HTERT RPE-1 (cell line): ENCODE measurements around the gene UBE2L3.
"Not testable (repeated sequence)": the region's sequence is repeated elsewhere in the genome, so short reads cannot be mapped to it uniquely, and the experiment has no call there.

Source experiments
- in situ Hi-C: fragments of 300-500 bp; cut with MboI; formaldehyde crosslinking; loops from 4 replicates; pipeline ENCODE4 v1.14.3; 2020; ENCODE audit warnings: low sequenced_read_pairs

The UBE2L3 gene

DNA sequence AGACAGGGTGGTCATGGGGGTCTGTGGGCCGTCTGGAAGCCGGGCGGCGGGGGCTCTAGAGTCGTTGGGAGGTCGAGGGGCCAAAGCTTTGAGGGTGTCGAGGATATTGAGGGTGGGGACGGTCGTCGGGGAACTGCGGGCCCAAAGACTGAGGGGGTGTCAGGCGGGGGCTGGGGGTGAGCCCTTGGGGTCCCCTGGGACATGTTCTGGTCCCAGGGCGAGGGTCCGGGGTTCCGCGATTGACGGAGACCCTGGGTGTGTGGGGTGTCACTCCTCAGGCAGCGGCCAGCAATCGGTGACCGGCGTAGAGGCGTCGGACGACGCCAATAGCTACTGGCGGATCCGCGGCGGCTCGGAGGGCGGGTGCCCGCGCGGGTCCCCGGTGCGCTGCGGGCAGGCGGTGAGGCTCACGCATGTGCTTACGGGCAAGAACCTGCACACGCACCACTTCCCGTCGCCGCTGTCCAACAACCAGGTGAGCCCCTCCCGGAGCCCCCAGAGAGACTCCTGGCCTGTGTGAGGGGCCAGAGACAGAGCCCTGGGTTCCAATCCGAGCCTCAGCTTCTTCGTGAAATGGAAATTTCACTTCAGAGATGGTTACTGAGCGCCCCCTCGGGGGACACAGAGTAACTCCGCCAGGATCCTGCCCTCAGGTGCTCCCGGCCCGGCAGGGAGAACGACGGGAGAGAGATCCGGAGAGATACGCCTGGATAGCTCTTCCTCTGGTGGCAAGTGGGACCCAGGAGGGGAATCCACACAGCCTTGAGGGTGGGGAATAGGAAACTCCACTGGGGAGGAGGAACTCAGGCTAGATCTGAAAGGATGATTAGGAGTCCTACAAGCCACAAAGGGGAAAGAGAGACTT, 75.3 kb downstream of the UBE2L3 start:
- in situ Hi-C loops, result no loop called here

DNA sequence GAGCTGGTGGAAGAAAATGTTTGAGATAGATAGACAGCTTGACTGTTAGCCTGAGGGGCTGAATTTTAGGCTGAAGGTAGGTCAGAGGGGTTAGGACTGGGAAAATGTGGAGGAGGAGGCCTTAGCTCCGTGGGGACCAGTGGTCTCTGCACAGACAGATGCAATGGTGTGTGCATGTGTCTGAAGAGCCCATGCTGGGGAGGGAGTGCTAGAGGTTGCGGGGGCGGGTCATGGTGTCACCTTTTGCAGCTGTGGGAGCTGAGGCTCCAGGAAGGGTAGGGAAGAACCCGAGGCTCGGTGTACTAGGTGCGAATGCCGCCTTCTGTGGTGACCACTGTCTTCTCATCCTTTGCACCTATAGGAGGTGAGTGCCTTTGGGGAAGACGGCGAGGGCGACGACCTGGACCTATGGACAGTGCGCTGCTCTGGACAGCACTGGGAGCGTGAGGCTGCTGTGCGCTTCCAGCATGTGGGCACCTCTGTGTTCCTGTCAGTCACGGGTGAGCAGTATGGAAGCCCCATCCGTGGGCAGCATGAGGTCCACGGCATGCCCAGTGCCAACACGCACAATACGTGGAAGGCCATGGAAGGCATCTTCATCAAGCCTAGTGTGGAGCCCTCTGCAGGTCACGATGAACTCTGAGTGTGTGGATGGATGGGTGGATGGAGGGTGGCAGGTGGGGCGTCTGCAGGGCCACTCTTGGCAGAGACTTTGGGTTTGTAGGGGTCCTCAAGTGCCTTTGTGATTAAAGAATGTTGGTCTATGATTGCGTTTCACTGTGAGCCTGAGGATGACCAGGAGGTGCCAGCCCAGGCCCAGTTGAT, 76.2 kb downstream of the UBE2L3 start:
- in situ Hi-C loops, result no loop called here

DNA sequence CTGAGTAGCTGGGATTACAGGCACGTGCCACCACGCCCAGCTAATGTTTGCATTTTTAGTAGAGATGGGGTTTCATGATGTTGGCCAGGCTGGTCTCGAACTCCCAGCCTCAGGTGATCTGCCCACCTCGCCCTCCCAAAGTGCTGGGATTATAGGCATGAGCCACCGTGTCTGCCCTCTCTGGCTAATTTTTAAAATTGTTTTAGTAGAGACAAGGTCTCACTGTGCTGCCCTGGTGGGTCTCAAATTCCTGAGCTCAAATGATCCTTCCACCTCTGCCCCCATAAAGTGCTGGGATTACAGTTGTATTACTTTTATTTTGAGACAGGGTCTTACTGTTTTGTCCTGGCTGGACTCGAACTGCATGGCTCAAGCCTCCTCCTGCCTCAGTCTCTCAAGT, 78.0 kb downstream of the UBE2L3 start:
- in situ Hi-C loops, result not testable (repeated sequence)

DNA sequence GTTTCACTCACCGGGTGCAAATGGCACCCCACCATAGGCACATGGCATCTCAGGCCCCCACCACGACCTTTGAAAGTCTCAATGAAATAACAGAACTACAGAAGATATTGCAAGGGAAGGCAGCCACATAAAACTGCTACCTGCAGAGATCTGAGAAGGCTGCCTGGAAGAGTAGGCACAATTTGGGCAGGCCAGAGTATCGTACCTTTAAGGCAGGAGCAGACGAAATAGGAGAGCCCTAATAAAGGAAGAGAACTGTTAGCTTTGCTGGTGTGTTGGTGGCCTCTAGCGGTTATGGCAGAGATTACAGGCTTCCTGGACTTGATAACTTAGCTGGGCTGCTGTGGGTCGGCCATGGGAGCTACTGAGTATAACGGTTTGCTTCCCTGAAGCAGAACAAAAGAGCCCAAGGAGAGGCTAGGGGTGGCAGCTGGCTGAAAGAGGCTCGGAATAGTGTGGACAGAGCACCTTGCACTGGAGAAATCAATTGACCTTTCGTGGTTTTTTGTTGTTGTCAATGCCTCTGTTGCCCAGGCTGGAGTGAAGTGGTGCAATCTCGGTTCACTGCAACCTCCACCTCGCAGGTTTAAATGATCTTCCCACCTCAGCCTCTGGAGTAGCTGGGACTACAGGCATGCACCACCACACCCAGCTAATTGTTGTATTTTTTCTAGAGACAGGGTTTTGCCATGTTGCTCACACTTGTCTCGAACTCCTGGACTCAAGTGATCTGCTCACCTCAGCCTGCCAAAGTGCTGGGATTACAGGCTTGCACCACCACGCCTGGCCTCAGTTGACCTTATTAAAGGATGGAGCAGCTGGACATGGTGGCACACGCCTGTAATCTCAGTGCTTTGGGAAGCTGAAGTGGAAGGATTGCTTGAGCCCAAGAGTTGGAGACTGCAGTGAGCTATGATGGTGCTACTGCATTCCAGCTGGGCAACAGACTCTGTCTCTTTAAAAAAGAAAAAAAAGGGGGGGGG, 79.4 kb downstream of the UBE2L3 start:
- in situ Hi-C loops, result no loop called here

DNA sequence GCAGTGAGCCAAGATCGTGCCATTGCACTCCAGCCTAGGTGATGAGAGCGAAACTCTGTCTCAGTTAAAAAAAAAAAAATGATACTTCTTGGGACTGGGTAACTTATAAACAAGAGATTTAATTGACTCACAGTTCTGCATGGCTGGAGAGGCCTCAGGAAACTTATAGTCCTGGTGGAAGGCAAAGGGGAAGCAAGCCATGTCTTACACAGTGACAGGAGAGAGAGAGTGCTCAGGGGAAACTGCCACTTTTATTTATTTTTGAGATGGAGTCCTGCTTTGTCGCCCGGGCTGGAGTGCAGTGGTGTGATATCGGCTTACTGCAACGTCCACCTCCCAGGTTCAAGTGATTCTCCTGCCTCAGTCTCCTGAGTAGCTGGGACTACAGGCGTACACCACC, 82.8 kb downstream of the UBE2L3 start:
- in situ Hi-C loops, result no loop called here

DNA sequence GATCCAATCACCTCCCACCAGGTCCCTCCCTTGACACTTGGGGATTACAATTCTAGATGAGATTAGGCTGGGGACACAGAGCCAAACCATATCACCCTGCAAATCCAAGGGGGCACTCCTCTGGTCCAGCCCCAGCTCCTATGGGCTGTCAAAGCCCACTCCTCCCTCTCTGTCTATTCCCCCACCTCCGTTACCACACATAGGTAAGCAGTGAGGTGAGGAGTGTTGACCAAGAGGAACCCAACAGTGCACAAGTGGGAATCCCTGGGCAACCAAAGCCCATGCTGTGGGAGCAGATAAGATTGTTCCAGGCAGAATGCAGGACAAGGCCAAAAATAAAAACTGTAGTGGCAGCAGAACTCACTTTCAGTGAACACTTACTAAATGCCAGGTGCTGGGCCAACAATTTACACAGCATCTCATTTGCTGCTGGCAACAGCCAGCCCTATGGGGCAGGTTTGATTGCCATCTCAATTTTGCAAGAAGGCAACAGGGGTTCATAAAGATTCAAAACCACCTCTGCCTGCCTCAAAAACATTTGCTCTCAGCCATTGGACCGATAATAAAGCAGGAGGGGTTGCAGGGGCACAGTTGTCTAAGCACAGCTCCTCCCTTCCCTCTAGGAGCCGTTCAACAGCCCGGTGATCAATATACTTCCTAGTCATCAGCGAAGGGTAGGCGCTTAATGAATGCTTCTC, 83.5 kb downstream of the UBE2L3 start:
- in situ Hi-C loops, result no loop called here

DNA sequence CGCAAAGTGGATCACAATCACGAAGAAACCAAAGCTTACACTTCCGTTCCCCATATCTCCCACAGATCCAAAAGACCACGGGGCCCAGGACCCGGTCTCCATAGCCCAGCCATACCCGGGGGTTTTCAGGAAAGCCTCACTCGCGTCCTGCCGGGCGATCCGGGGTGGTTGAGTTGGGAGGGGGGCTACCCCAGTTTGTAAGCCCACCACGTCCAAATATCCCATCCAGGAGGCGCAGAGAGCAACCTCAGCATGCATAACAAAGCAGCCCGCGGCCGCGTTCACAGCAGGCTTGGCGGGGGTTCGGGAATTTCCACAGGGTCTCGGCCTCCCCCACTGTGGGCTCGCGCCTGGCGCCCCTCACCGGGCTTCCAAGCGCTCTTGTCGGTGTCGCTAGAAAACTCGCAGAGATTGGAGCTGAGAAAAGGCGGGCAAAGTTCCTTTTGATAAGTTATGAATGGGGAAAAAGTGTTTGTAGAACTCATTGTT, 84.1 kb downstream of the UBE2L3 start:
- in situ Hi-C loops, result no loop called here

DNA sequence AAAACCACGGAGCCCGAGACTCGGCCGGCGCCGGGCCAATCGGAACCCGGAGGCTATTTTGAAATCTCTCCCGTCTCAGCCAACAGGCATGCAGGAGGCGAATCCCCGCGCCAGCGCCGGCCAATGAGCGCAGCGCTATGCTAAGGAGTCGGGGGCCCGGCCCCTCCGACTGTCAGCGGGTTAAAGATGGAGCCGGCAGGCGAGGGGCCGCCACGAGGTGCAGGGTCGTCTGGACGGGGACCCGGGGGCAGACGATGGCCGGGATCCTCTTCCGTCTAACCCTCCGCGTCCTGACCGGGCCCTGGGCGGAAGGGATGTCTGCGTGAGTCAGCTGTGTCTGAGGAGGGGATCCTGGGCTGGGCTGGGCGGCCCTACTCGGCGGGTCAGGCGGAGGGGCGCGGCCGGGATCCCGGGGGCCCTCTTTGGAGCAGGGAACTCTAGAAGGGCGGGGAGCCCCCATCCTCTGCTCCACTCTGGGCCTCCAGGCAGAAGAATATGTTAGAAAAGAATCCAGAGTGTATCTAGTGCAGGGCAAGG, 84.6 kb downstream of the UBE2L3 start:
- in situ Hi-C loops, result no loop called here

DNA sequence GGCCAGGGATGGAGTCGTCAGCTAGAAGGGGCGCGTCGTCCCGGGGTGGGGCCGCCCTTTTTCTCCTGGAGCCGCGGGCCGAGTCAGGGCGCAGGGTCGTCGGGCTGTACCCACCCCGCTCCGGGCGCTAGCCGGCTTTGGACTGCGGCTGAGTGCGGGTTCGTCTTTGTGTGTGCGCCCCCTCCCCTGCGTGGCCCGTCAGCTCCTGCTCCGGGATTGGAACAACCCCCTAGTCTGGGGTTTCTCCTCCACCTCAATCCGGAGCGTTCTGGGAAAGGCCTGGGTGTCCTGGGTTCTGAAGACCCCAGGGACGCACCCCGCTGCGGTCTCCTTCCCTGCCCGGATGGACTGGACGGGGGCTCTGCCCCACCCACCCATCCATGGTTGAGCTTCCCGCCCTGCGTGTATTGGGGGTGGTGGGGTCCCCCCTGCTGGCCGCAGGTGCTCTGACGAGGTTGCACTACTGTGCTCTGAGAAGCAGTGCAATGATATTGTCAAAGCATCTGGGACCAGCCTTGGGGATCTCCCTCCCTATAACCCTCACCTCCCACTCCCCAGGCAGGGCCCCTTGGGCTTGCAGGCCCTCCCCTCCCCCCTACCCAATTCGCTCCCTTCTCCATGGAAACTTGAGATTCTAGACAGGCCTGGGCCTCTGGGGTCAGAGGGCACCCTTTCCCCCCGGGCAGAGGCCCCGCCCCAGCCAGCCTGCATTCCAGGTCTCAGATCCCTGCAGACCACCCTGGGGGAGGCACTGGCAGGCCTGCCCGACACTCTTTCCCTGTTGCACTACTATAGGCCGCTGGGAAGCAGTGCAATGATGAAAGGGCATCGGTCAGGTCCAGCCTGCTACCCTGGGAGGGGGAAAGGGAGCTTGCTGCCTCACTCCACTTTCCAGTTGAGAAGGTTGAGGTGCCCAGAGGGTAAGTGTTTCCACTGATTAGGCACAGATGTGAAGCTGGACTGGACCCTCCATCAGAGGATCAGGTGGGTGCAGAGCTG, 85.3 kb downstream of the UBE2L3 start:
- in situ Hi-C loops, result no loop called here

DNA sequence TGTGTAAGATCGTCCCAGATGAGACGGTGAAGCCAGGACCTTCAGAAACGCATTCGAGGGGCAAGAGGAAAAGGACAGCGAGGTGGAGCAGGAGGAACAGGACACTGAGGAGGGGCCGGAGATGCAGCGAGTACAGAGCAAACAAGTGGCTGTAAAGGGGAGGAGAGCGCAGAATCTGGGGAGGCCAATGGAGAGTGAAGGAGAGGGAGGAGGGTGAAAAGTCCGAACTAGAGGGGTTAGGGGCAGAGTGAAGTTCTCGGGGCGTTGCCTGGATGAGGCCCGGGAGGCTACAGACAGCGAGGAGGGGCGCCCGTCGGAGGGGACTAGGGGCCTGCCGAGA, 89.5 kb downstream of the UBE2L3 start:
- in situ Hi-C loops, result no loop called here

DNA sequence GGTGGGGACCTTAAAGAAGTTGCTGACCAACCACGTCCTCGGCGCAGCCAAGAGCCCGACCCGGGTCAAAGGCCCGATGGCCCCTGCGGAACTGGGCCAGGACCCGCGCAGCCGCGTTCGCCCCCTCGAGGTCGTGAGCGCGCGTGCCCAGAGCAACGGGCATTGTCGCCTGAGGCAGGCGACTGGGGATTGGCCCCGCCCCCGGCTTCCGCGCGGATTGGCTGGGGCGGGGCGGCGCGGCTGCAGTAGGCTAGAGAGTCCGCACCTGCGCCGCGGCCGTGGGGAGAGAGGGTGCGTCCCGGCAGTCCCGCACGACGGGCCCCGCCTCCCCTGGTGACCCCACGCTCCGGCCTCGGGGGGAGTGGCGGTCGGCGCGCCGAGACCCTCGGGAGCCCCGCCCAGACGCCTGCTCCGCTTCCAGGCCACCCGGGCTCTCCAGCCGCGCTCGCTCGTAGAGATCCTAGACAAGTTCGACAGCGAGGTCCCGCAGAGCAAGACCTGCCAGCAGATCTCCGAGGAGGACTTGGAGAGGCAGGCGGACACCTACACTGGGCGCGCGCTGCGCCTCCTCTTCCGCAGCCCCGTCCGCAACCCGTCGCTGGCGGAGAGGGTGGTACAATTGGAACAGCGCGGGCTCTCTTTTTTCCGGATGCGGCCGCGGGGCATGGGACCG, 90.0 kb downstream of the UBE2L3 start:
- in situ Hi-C loops, result no loop called here

DNA sequence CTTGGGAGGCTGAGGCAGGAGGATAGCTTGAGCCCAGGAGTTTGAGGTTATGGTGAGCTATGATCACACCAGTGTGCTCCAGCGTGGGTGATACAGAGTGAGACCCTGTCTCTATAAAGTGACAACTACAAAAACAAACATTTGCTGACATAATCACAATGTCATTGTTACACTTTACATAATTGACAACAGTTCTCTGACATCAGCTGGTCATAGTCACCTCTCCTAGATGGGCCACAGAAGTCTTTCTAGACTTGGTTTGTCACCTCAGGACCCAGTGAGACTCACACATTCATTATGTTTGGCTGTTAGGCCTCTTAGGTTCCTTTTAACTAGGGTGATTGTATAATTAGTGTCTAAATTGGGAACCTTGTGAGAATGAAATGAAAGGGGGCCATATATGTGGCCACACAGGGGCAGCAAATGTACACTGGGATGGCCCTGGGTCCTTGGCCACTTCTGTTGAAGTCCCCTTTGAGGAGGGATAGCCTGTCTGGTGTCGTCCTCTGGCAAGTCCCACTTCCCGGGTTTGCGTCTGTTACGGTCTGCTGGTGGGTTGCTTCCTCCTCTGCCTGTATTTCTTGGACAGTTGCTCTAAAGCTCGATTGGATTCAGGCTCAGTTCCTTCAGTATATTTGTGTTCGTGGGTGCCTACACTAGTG, 92.5 kb downstream of the UBE2L3 start:
- in situ Hi-C loops, result no loop called here

DNA sequence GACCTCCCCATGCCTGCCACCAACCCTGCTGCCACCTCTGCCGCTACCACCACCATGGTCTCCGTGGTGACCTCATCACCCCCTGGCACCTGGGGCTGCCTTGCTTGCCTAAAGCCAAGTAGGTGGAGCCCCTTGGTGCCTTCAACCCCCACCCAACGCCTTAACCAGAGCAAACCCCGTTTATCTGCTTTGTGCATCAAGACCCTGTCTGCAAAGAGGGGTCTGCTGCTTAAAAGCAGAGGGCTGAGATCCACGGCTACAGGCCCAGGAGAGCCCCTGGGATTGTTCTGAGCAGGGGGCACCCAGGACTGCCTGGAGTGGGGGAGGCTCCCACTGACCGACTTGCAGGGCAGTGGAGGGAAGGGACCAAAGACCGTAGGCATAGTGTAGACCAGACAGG, 93.4 kb downstream of the UBE2L3 start:
- in situ Hi-C loops, result no loop called here

DNA sequence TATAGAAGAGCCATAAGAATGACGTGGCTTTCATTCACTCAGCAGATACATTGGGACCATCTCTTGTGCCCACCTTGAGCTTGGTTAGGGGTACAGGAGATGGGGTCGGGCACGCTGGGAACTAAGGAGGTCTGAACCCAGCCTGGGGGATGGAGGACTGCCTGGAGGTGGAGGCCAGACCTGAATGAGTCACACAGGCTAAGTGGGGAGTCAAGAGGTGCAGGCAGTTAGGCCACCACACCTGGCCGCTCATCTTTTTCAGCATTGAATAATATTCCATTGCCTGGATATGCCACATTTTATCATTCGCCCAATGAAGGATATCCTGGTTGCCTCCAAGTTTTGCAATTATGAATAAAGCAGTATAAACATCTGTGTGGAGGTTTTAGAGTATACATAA, 94.5 kb downstream of the UBE2L3 start:
- in situ Hi-C loops, result no loop called here

DNA sequence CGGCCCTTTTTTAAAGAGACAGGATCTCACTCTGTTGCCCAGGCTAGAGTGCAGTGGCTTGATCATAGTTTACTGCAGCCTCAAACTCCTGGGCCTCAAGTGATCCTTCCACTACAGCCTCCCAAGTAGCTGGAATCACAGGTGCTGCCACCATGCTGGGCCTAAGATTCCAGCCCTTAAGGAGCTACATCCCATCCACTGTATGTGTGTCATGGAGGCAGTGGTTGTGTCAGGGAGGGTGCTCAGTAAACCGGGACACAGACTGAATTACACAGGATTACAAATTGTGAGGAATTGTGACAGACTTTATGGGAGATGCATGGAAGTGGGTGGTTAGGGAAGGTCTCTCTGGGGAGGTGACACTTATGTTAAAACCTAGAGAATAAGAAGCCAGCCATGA, 96.2 kb downstream of the UBE2L3 start:
- in situ Hi-C loops, result no loop called here

DNA sequence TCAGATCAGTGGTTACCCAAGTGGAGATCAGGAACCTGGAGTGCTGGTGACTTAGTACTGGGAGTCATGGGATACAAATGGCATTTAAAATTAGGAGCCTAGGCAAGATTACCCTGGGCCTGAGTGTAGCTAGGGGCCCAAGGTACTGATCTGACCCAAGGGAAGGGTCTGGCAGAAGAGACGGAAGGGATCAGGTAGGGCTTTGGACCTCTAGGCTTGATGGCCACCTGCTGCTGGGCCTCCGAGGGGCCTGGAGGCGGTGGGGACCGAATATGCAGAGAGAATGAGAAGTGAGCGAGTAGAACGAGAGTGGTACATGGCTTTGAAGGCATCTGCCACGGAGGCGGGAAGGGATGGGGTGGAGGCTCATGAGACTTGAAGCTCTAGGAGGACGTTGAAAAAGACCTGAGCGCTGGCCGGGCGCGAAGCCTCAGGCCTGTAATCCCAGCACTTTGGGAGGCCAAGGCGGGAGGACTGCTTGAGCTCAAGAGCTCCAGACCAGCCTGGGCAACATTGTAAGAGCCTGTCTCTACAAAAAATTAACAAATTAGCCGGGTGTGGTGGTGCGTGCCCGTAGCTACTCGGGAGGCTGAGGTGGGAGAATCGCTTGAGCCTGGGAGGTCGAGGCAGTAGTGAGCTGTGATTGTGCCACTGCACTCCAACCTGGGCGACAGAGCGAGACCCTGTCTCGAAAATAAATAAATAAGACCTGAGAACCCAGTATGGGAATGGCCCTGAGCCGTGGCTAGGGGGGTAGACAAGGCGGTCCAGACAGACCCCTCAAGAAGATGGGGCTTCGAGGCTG, 97.7 kb downstream of the UBE2L3 start:
- in situ Hi-C loops, result no loop called here

DNA sequence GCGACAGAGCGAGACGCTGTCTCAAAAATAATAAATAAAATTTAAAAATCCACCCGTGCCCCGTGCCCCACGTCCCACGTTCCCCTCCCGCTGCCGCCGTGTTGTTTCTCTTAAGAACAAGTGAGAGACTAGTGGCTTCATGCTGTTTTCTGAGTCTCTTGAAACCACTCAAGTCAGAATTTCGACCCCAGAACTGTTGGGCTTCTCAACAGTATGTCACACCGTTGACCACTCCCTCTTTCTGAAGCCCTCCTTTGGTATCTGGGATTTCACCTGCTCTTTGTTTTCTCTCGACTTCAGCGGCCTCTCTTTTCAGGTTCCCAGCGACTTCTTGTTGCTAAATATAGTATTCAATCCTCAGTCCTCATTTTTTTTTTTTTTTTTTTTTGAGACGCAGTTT, 99.3 kb downstream of the UBE2L3 start:
- in situ Hi-C loops, result no loop called here
